T-helper 1 cell treated with Interleukin-12 subunit alpha and Interleukin-12 subunit beta and Interleukin-4 antibody, amounts not matched to agents 30 ng/mL and 1 ng/mL, for 36 hours (primary cell): ENCODE results near the gene MT2A. TPM values are rescaled to one million over a fixed set of nuclear protein-coding genes. Genes with fewer than 3 reads are reported as not detected.

ENCODE experiments used
- intact Hi-C: fragments of 100-400 bp; cut with micrococcal nuclease; formaldehyde crosslinking; loops from one replicate; pipeline ENCODE4 v1.15.1; 2024
- total RNA-seq: library from RNA; stranded (reverse); gene quantifications from 2 replicates; pipeline ENCODE4 v1.2.3, GENCODE V29; 2022

MT2A gene
- total RNA-seq, 1 donor from 2014 or later, result 350 TPM

- intact Hi-C loops, result loop anchor here (1.0 kb wide), 1 partner anchor 10 kb away; the partner anchor contains the start of gene MT1E
Measured at GRCh38 chr16:56634715-56635440, 26.5 kb downstream of the MT2A start.

- intact Hi-C loops, result no loop called here
Measured at GRCh38 chr16:56635441-56635967, 27.1 kb downstream of the MT2A start.

GRCh38 chr16:56636616-56637413 is 28.4 kb downstream of the MT2A start:
- intact Hi-C loops, result no loop called here

DNA sequence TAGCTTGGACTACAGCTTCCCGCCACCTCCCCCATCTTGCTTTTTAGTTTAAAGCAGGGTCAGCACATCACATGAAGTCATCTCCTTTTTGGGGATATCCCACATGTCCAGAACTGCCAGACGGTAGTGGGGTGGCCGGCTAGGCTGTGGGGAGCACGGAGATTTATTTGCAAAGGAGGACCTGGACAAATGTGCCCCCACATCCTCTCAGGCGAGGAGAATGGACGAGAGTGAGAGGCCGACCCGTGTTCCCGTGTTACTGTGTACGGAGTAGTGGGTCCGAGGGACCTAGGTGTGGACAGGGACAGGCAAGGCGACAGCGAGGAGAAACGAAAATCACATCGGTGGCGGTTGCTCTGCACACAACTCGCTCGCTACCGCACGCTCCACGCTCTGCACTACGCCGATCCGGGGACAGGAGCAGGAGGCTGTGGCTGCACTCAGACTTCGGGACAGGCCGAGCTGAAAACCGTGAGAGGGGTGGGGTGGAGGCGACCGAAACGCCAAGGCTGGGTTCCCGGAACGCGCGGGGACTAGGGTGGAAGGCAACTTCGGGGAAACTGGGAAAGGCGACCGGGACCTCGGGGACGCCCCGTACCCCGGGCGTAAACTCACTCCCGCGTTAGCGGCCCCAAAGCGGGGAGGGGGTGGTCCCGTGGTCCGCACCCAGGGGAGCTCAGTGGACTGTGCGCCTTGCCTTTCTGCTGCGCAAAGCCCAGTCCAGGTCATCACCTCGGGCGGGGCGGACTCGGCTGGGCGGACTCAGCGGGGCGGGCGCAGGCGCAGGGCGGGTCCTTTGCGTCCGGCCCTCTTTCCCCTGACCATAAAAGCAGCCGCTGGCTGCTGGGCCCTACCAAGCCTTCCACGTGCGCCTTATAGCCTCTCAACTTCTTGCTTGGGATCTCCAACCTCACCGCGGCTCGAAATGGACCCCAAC is 29.7 kb downstream of the MT2A start, which contains the start of gene MT1A:
Gene MT1A (plus strand): TSS at position 853 of the 937 bp plus-strand sequence. CDS start 73 bp downstream, at position 926.
- intact Hi-C loops, result no loop called here

- intact Hi-C loops, result no loop called here
Measured at GRCh38 chr16:56639045-56639444, 30.7 kb downstream of the MT2A start.

DNA sequence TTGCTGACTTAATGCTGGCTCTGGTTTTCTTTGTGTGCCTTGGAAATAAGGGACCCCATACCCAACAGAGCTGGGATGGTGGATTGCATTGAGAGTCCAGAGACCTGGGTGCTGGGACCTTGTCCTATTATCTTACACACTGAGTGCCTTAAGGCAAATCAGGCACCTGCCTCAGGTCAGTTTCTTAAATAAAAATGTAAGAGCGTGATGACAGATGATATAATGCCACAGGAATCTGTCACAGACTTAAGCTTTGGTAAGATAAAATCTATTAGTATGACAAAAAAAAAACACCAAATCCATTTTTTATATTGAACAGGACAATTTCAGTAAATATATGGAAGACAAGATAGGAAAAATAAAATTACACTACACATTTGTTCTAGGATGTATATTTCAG is 31.7 kb downstream of the MT2A start:
- intact Hi-C loops, result no loop called here

GRCh38 chr16:56641166-56641565 is 32.8 kb downstream of the MT2A start:
- intact Hi-C loops, result no loop called here

DNA sequence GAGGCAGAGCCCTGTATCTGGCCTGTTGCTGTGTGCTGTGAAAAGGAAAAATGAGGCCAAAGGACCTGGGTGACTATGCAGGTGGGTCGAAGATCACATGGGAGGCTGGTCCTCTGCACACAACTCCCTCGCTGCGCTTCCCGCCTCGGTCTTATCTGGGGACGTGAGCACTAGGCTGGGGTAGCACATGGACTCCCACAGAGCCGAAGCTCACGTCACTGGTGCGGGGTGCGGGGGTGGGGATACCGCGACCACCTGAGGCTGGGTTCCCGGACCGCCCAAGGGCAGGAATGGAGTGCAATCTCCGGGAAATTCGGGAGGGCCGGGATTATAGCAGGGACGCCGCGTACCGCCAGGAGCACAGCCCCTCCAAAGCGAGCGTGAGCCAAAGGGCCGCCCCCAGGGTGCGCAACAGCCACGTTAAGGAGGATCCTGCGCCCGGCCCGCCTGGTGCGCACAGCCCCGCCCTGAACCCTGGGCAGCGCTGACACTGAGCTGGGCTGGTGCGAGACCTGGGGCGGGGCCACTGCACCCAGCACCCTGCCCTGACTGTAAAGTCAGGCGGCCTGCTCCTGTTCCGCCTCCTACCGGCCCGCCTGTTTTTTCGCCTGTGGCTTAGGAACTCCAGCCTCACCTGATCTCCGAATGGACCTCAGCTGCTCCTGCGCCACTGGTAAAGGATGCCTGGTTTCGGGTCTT is 34.8 kb downstream of the MT2A start:
- intact Hi-C loops, result loop anchor here (1.0 kb wide), 7 partner anchors 14 to 192 kb away; partner anchors contain the start of genes MT1E, MT1F, MT1X and MT2A

DNA sequence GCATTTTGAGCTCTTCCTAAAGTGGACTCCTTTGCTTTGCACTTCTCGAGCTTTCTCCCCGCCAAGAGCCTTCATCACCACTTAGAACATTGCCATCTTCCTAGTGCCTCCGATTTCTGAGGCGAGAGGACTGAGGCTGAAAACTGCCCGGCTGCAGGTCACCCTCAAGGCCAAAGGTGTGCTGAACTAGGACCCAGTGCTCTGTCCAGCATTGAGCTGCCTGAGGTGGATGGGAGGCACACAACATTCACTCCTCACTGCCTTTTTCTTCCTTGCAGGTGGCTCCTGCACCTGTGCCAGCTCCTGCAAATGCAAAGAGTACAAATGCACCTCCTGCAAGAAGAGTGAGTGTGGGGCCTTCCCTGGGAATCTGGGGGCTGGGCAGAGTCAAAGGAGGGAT is 35.4 kb downstream of the MT2A start:
- intact Hi-C loops, result loop anchor here (1.0 kb wide), 7 partner anchors 13 to 193 kb away; partner anchors contain the start of genes MT1E, MT1F, MT1X and MT2A

DNA sequence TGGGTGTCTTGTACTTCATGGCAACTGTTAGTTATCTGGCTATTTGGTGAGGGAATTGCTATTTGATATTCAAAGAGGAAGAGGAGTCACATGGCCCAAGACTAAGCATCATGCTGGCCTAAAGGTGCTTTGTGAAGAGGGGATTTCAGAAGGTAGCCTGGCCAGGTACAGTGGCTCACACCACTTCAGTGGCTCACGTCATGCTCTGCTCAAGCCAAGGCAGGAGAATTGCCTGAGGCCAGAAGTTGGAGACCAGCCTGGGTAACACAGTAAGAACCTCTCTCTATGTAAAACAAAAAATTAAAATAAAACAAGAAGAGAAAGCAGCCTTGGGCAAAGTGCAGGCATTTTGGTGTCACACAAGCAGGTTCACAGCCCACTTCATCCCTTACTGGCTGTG is 36.9 kb downstream of the MT2A start:
- intact Hi-C loops, result no loop called here

DNA sequence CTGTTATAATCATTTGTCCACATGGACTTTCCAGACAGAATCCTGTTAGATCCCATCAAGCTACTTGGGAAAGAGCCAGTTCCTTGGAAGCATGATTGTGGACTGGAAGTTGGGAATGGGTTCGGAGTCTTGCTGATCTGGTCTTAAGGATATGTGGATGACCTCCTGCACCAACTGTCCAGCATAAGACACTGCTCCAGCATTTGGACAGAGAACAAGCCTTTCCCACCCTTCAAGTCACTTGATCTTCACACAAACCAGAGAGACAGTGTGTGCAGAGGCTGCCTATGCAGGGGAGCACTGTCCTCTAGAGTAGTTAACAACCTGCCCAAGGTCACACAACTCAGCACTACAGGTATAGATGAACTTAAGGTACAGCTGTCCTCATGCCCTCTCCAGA is 37.5 kb downstream of the MT2A start:
- intact Hi-C loops, result no loop called here

DNA sequence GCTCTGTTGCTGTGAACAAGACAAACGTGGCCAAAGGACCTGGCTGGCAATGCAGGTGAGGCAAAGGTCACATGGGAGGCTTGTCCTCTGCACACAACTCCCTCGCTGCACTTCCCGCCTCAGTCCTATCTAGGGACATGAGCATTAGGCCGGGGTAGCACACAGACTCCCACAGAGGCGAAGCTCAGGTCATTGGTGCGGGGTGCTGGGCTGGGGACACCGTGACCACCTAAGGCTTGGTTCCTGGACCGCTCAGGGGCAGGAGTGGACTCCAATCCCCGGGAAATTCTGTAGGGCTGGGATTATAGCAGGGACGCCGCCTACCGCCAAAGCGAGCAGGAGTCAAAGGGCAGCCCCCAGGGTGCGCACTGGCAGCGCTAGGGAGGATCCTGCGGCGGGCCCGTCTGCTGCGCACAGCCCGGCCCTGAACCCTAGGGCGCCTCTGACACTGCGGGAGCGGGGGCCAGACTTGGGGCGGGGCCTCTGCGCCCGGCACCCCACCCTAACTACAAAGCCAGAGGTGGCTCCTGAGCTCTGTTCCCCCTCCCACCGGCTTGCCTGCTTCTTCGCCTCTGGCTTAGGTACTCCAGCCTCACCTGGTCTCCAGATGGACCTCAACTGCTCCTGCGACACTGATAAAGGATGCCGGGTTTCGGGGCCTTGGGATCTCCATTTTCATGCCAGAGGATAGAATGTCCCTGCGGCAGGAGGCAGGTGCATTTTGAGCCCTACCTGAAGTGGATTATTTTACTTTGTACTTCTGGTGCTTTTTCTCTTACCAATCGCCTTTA is 39.5 kb downstream of the MT2A start:
- intact Hi-C loops, result no loop called here

GRCh38 chr16:56649271-56649670 is 40.9 kb downstream of the MT2A start:
- intact Hi-C loops, result no loop called here

DNA sequence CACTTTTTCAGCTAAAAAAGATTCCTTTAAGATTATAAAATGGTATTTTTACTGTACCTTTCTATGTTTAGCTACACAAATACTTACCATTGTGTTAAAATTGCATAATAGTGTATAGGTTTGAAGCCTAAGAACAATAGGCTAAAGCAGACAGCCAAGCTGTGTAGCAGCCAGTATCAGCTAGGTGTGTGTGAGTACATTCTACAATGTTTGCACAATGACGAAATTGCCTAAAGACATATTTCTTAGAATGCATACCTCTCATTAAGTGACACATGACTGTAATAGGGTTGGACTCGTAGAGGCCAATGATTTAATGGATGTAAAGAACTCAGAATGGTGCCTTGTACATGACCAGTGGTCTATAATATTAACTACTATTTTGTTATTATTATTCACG is 41.4 kb downstream of the MT2A start:
- intact Hi-C loops, result no loop called here

DNA sequence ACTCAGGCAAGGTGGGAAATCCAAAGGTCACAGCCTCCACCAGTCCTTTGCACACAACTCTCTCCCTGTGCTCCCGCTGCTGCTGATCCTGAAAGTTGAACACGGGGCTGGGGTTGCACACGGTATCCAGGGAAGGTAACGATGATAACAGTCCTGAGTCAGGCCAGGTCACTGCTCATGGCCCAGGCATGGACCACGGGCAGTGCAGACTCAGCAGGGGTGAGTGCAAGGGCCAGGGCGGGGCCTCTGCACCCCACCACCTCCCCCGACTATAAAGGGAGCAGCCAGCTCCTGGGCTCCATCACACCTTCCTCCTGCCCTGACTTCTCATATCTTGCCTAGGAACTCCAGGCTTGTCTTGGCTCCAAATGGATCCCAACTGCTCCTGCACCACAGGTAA is 43.2 kb downstream of the MT2A start, which contains the start of gene MT1B:
Gene MT1B (plus strand): TSS at position 301 of the 400 bp plus-strand sequence. CDS start 68 bp downstream, at position 369.
- intact Hi-C loops, result no loop called here

- intact Hi-C loops, result no loop called here
Measured at GRCh38 chr16:56652600-56652999, 44.2 kb downstream of the MT2A start.

DNA sequence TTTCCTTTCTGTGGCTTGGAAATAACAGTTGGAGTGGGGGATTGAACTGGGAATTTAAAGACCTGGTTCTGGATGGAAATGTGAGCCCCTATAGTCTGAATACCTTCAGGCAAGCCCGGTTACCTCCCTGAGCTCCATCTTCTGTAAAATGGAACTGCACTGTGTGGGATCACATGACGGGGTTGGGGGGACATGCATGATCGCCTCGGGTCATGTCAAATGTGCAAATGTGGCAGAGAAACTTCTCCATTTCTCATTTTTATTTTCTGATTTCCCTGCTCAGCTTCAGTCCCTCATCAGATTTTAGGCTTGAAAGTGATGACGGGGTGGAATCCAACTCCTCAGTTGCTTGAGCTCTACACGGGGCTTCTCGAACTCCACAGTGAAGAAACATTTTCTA is 44.8 kb downstream of the MT2A start:
- intact Hi-C loops, result no loop called here

DNA sequence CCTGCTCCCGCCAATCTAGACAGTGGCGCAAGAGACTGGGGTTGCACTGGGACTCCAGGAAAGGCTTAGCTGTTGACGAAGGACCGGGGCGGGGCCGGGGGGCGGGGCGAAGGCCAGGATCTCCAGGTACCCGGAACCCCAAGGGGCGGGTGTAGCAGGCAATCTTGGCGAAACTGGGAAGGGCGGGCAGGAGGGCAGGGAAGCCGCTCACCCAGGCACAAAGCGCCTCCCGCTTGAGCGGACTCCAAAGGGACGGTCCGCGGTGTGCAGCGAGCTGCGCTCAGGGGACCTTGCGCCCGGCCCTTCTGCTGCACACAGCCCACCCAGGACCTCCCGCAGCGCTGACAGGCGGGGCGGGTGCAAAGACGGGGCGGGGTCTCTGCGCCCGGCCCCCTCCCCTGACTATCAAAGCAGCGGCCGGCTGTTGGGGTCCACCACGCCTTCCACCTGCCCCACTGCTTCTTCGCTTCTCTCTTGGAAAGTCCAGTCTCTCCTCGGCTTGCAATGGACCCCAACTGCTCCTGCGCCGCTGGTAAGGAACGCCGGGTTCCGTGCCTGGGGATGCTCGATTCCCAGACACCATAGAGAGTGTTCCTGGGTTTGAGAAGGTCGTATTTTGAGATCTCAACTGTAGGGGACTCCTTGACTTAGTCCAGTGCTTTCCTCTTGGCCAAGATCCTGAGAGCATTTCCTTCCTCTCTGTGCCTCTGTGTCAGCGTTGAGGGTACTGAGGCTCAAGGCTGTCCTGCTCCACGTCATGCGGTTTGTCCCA is 49.4 kb downstream of the MT2A start, which contains the start of gene MT1F:
Gene MT1F (plus strand): TSS at position 405 of the 772 bp plus-strand sequence. CDS start 100 bp downstream, at position 505.
- intact Hi-C loops, result loop anchor here (1.0 kb wide), 6 partner anchors 14 to 80 kb away; partner anchors contain the start of genes MT1E, MT1X and MT2A
